Subcutaneous adipose tissue (tissue), 4 donors: ENCODE data around the gene CLEC4M. TPM values are rescaled to one million over a fixed set of nuclear protein-coding genes. Genes with fewer than 3 reads are reported as not detected.

Source experiments
- CTCF ChIP-seq: fragments of 450-650 bp; IDR thresholded peaks from one replicate; pipeline ENCODE4 v1.5.1; 2016; ENCODE audit warnings: low read depth, mild to moderate bottlenecking, control low read depth, antibody characterized with exemption, moderate library complexity
- total RNA-seq, 4 donors: library from RNA; depleted of rRNA; stranded (reverse); fragments of >200 nt; gene quantifications; one replicate each; pipeline ENCODE4 v1.1.0, GENCODE V29; 2016

Gene CLEC4M
- total RNA-seq, 4 donors from 2014 or later = not detected

GRCh38 chr19:7817801-7818200 lies 54.8 kb downstream of the CLEC4M start:
- no peak for TF ChIP-seq CTCF

- no peak for TF ChIP-seq CTCF
Measured at GRCh38 chr19:7818806-7819205, 55.8 kb downstream of the CLEC4M start.

Other genes with a start within 250 kb of the CLEC4M start
- 10 to 100 TPM; 39.8 to 88.7 (median 46.7) TPM for gene ZNF358, start 247.1 kb upstream of the CLEC4M start, total RNA-seq
- 10 to 100 TPM; 28.6 to 50.8 (median 30.2) TPM for gene MCOLN1, start 240.6 kb upstream of the CLEC4M start, total RNA-seq
- gene PNPLA6, start 227.5 kb upstream of the CLEC4M start, total RNA-seq = 10 to 100 TPM; 32.4 to 75.4 (median 53.3) TPM
- gene CAMSAP3, start 167.4 kb upstream of the CLEC4M start, total RNA-seq = not detected
- gene XAB2, start 133.7 kb upstream of the CLEC4M start, total RNA-seq = 10 to 100 TPM; 16.1 to 40.5 (median 30.9) TPM
- 10 to 100 TPM in 3 of 4 donors, 1 to 10 TPM in 1; 8.3 to 35.4 (median 21.1) TPM for gene PET100, start 133.4 kb upstream of the CLEC4M start, total RNA-seq
- gene PCP2, start 129.5 kb upstream of the CLEC4M start, total RNA-seq = not detected
- 10 to 100 TPM; 20.2 to 62.7 (median 27.0) TPM for gene STXBP2, start 126.1 kb upstream of the CLEC4M start, total RNA-seq
- 1 to 10 TPM in 2 of 4 donors, not detected in 2; 1.5 to 1.8 TPM for gene RETN, start 94.2 kb upstream of the CLEC4M start, total RNA-seq
- gene MCEMP1, start 86.2 kb upstream of the CLEC4M start, total RNA-seq = 1 to 10 TPM in 3 of 4 donors, not detected in 1; 1.1 to 8.5 (median 1.3) TPM
- 100 to 1,000 TPM in 1 of 4 donors, 10 to 100 TPM in 3; 59.9 to 114 (median 72.2) TPM for gene TRAPPC5, start 82.4 kb upstream of the CLEC4M start, total RNA-seq
- gene FCER2, start 61.1 kb upstream of the CLEC4M start, total RNA-seq = under 1 TPM in 3 of 4 donors, not detected in 1; 0.49 to 0.88 (median 0.68) TPM
- 1 to 10 TPM; 1.7 to 4.0 (median 3.1) TPM for gene CLEC4G, start 31.1 kb upstream of the CLEC4M start, total RNA-seq
- gene CD209, start 15.7 kb upstream of the CLEC4M start, total RNA-seq = 10 to 100 TPM; 17.5 to 24.8 (median 21.8) TPM
- 10 to 100 TPM in 2 of 4 donors, 1 to 10 TPM in 2; 6.3 to 12.1 (median 9.9) TPM for gene EVI5L, start 67.0 kb downstream of the CLEC4M start, total RNA-seq
- gene PRR36, start 111.1 kb downstream of the CLEC4M start, total RNA-seq = not detected
- gene LRRC8E, start 125.3 kb downstream of the CLEC4M start, total RNA-seq = 1 to 10 TPM in 1 of 4 donors, under 1 TPM in 3; 0.19 to 1.5 (median 0.50) TPM
- gene MAP2K7, start 140.6 kb downstream of the CLEC4M start, total RNA-seq = 10 to 100 TPM in 3 of 4 donors, 1 to 10 TPM in 1; 9.9 to 16.2 (median 12.4) TPM
- gene TGFBR3L, start 151.6 kb downstream of the CLEC4M start, total RNA-seq = not detected
- 10 to 100 TPM in 1 of 4 donors, 1 to 10 TPM in 3; 6.4 to 13.0 (median 9.4) TPM for gene SNAPC2, start 157.1 kb downstream of the CLEC4M start, total RNA-seq
- under 1 TPM in 3 of 4 donors, not detected in 1; 0.66 to 0.94 (median 0.68) TPM for gene CTXN1, start 162.9 kb downstream of the CLEC4M start, total RNA-seq
- 10 to 100 TPM; 31.6 to 44.1 (median 38.0) TPM for gene TIMM44, start 180.4 kb downstream of the CLEC4M start, total RNA-seq
- gene ELAVL1, start 242.4 kb downstream of the CLEC4M start, total RNA-seq = 10 to 100 TPM; 17.8 to 30.7 (median 26.1) TPM